PC-3 (cell line): ENCODE data around the gene MAT2B. TPM values are rescaled to one million over a fixed set of nuclear protein-coding genes. Genes with fewer than 3 reads are reported as not detected.

ENCODE experiments used
- ATAC-seq: fragments of 200-7000 bp; cut with Tn5 transposase; 2 replicates; pipeline ENCODE4 v1.9.1; 2020; ENCODE audit warnings: mild to moderate bottlenecking, moderate library complexity
- Bru-seq: library from RNA; stranded (reverse); fragments of 400-500 nt; gene quantifications from one replicate; lab custom pipeline; 2021; lab: Mats Ljungman, UMichigan
- BruChase-seq, 2 experiments: library from RNA; stranded (reverse); fragments of 400-500 nt; gene quantifications; one replicate each; lab custom pipeline; 2021; lab: Mats Ljungman, UMichigan
- BruUV-seq: library from RNA; stranded (reverse); fragments of 400-500 nt; replicated peaks from 2 replicates; lab custom pipeline; 2021; lab: Mats Ljungman, UMichigan
- CTCF ChIA-PET: fragments of 300-600 bp; sonication (Branson Sonifier 250); formaldehyde crosslinking; loops from one replicate; lab custom pipeline; 2022; ENCODE audit warnings: antibody characterized with exemption; lab: Charles Lee
- POLR2A ChIA-PET: fragments of 300-600 bp; sonication (Branson Sonifier 250); formaldehyde crosslinking; loops from one replicate; lab custom pipeline; 2022; ENCODE audit warnings: antibody characterized with exemption; ENCODE audit not compliant: unreplicated experiment; lab: Charles Lee
- DNase-seq: peaks from one replicate; pipeline ENCODE4 v3.0.0-alpha.2; 2015
- H2AFZ ChIP-seq: fragments of 300-600 bp; sonication (generic); 2 replicates; pipeline ENCODE4 v1.6.0; 2016; ENCODE audit warnings: antibody characterized with exemption, low read length
- H3F3A ChIP-seq: fragments of 300-600 bp; sonication (generic); one replicate; pipeline ENCODE4 v1.6.0; 2017; ENCODE audit warnings: antibody characterized with exemption, low read length, control low read depth, mild to moderate bottlenecking; ENCODE audit not compliant: unreplicated experiment
- H3K27ac ChIP-seq: fragments of 300-600 bp; sonication (generic); 2 replicates; pipeline ENCODE4 v1.5.1; 2016; ENCODE audit warnings: mild to moderate bottlenecking, low read length
- H3K27me3 ChIP-seq: fragments of 300-600 bp; sonication (generic); 2 replicates; pipeline ENCODE4 v1.6.1; 2016; ENCODE audit warnings: low read length, mixed read lengths
- H3K36me3 ChIP-seq: fragments of 300-600 bp; sonication (generic); 2 replicates; pipeline ENCODE4 v1.6.1; 2016; ENCODE audit warnings: low read depth, mixed run types, low read length, mixed read lengths
- H3K4me1 ChIP-seq: fragments of 300-600 bp; sonication (generic); 2 replicates; pipeline ENCODE4 v1.5.1; 2016; ENCODE audit warnings: low read length; ENCODE audit not compliant: insufficient read depth
- H3K4me2 ChIP-seq: fragments of 300-600 bp; sonication (generic); 2 replicates; pipeline ENCODE4 v1.6.0; 2016; ENCODE audit warnings: low read length
- H3K4me3 ChIP-seq: fragments of 300-600 bp; sonication (generic); 2 replicates; pipeline ENCODE4 v1.5.1; 2016; ENCODE audit warnings: mild to moderate bottlenecking, low read length, mixed read lengths
- H3K79me2 ChIP-seq: fragments of 300-600 bp; sonication (generic); 2 replicates; pipeline ENCODE4 v1.6.1; 2017; ENCODE audit warnings: low read length, mixed read lengths
- H3K9ac ChIP-seq: fragments of 300-600 bp; sonication (generic); 2 replicates; pipeline ENCODE4 v1.6.0; 2016; ENCODE audit warnings: mild to moderate bottlenecking, low read length
- H3K9me2 ChIP-seq: fragments of 300-600 bp; sonication (generic); replicated peaks from 2 replicates; pipeline ENCODE4 v1.6.1; 2016; ENCODE audit warnings: mixed run types, low read length, mixed read lengths
- H3K9me3 ChIP-seq: fragments of 300-600 bp; sonication (generic); 2 replicates; pipeline ENCODE4 v1.6.1; 2016; ENCODE audit warnings: low read length, mixed read lengths
- H4K20me1 ChIP-seq: fragments of 300-600 bp; sonication (generic); 2 replicates; pipeline ENCODE4 v1.6.1; 2016; ENCODE audit warnings: low read length, mixed read lengths
- CTCF ChIP-seq: fragments of 300-600 bp; sonication (generic); conservative IDR thresholded peaks from 2 replicates; pipeline ENCODE4 v1.5.1; 2017; ENCODE audit warnings: antibody characterized with exemption, low read depth, mild to moderate bottlenecking, low read length
- EZH2 ChIP-seq: fragments of 300-600 bp; sonication (generic); IDR thresholded peaks from one replicate; pipeline ENCODE4 v1.6.1; 2017; ENCODE audit warnings: antibody characterized with exemption, mild to moderate bottlenecking, low read length; ENCODE audit not compliant: unreplicated experiment
- EZH2phosphoT487 ChIP-seq: fragments of 300-600 bp; sonication (generic); IDR thresholded peaks from 2 replicates; pipeline ENCODE4 v1.6.1; 2018; ENCODE audit warnings: mild to moderate bottlenecking, antibody characterized with exemption, low read length, borderline replicate concordance
- intact Hi-C: fragments of 100-400 bp; cut with micrococcal nuclease; formaldehyde crosslinking; loops from 2 replicates; pipeline ENCODE4 v1.9.0; 2023
- long read RNA-seq: library from polyadenylated mRNA; unstranded; transcript quantifications from one replicate; pipeline ENCODE4 v2.0.0, GENCODE V29; 2021; ENCODE audit not compliant: unreplicated experiment
- total RNA-seq: library from RNA; depleted of rRNA; stranded (reverse); fragments of >200 nt; gene quantifications from 2 replicates; pipeline ENCODE4 v1.2.3, GENCODE V29; 2014; rRNA removed

Gene MAT2B
- total RNA-seq (24.3 and 25.6 TPM in 2 replicates), Bru-seq, nascent RNA (percentile 80 among the genes with signal in this experiment), BruChase-seq, experiment 1, labeled RNA remaining after a 6-hour chase (percentile 87 among the genes with signal in this experiment), BruChase-seq, experiment 2, labeled RNA remaining after a 2-hour chase (percentile 85 among the genes with signal in this experiment)
- long read RNA-seq, transcript MAT2B-202 (7 exons, 2,103 nt) = major isoform, 178 of 226 reads
- long read RNA-seq, partial matches to known transcripts = 6 of 226 reads
- long read RNA-seq, other reads (novel, unspliced or antisense) = 38 of 226 reads

GRCh38 chr5:163505368-163506094 is at the start of gene MAT2B:
Gene MAT2B (plus strand): TSS chr5:163505619. CDS start chr5:163505687, 68 bp downstream.
- no TSS peak for BruUV-seq
- peak within 1 kb of the TSS; percentile 77 for H2AFZ ChIP-seq
- peak within 1 kb of the TSS; percentile 95 for H3K4me2 ChIP-seq
- 0 out of 2 replicates have a peak, but pooled peaks cover 6% of the 10 kb centered on the region for H4K20me1 ChIP-seq
- no peaks in the 10 kb centered on the region for H3K36me3 ChIP-seq
- H3K9ac ChIP-seq = peak within 1 kb of the TSS; percentile 78
- peak within 1 kb of the TSS; percentile 90 for H3K4me3 ChIP-seq
- peak; percentile 95 for DNase-seq
- H3K79me2 ChIP-seq = peaks cover 48% of the 10 kb centered on the region
- H3K9me3 ChIP-seq = no peaks in the 10 kb centered on the region
- intact Hi-C loops = loop anchor here (1.0 to 5.0 kb wide), 3 partner anchors 45 to 128 kb away; partner anchors contain the start of genes CCNG1, HMMR and NUDCD2
- no peaks in the 10 kb centered on the region for H3K9me2 ChIP-seq
- TF ChIP-seq CTCF = peak; percentile 64
- TF ChIP-seq EZH2phosphoT487 = no peak
- ATAC-seq = peak; percentile 86
- no peaks in the 10 kb centered on the region for H3K27me3 ChIP-seq
- no peaks in the 10 kb centered on the region for H3F3A ChIP-seq
- POLR2A ChIA-PET = interaction anchor here (0.5 to 0.6 kb wide), 2 partner anchors 27 to 374 kb away, joined by 3 to 5 read pairs; no protein-coding TSS in a partner anchor
- H3K27ac ChIP-seq = peak within 1 kb of the TSS; percentile 56
- CTCF ChIA-PET = no interaction called here
- H3K4me1 ChIP-seq = peaks cover 33% of the 10 kb centered on the region

- Histone ChIP-seq H3K27ac (no peak overlapping the region), H4K20me1 (no peaks in the 10 kb centered on the region; the same call in 1 of the 2 replicates), H3K9me3 (no peaks in the 10 kb centered on the region), H3K79me2 (peaks cover 60% of the 10 kb centered on the region), H3K4me3 (no peak overlapping the region), H3K9ac (no peak overlapping the region), H2AFZ (no peak overlapping the region), H3K4me1 (peaks cover 3% of the 10 kb centered on the region; the same call in 1 of the 2 replicates), H3K27me3 (no peaks in the 10 kb centered on the region), H3F3A (no peaks in the 10 kb centered on the region), H3K4me2 (peak overlapping the region; percentile 9; the same call in 1 of the 2 replicates), H3K36me3 (peaks cover 16% of the 10 kb centered on the region), H3K9me2 (no peaks in the 10 kb centered on the region)
- DNase-seq (no peak), ATAC-seq (no peak)
- TF ChIP-seq EZH2 (no peak), EZH2phosphoT487 (no peak), CTCF (no peak)
- CTCF ChIA-PET = no interaction called here
- POLR2A ChIA-PET = no interaction called here
- no TSS peak for BruUV-seq
- intact Hi-C loops = no loop called here
Measured at GRCh38 chr5:163456029-163456589, 49.3 kb upstream of the MAT2B start.
